CD4-positive, alpha-beta T cell (primary cell): Measurements from ENCODE around the gene HELZ2. TPM values are rescaled to one million over a fixed set of nuclear protein-coding genes. Genes with fewer than 3 reads are reported as not detected.

Source experiments
- ATAC-seq: fragments of 200-7000 bp; cut with Tn5 transposase; one replicate; pipeline ENCODE4 v1.10.0; 2022; ENCODE audit warnings: mild to moderate bottlenecking; ENCODE audit not compliant: poor library complexity
- CTCF ChIA-PET: fragments of 350-600 bp; sonication (Branson Sonifier 250); formaldehyde crosslinking; loops from one replicate; lab custom pipeline; 2021; ENCODE audit warnings: antibody characterized with exemption, inconsistent platforms; lab: Charles Lee
- POLR2A ChIA-PET: fragments of 350-600 bp; sonication (Branson Sonifier 250); formaldehyde crosslinking; loops from one replicate; lab custom pipeline; 2021; ENCODE audit warnings: antibody characterized with exemption, inconsistent platforms; lab: Charles Lee
- DNase-seq, 14 experiments: peaks; one replicate each; pipeline ENCODE4 v3.0.0-alpha.2; 2013 to 2020; ENCODE audit warnings: mixed read lengths in 2 of 14
- H3K27ac ChIP-seq, 2 donors: one replicate each; pipeline versions ENCODE4 v1.5.1 to v1.7.0; 2013; ENCODE audit warnings: low read length in 2 of 2, low read depth in 1 of 2, mild to moderate bottlenecking in 1 of 2
- H3K27me3 ChIP-seq, 2 experiments: 1 replicate in 1 of 2; 2 replicates in 1 of 2; pipeline versions ENCODE4 v1.6.1 to v1.7.0; 2013; ENCODE audit warnings: low read length in 2 of 2, control low read depth in 1 of 2, mild to moderate bottlenecking in 1 of 2, moderate library complexity in 1 of 2; ENCODE audit not compliant: insufficient read depth in 2 of 2, control insufficient read depth in 1 of 2
- H3K36me3 ChIP-seq: one replicate; pipeline ENCODE4 v1.6.1; 2013; ENCODE audit warnings: low read length, control low read depth; ENCODE audit not compliant: insufficient read depth
- H3K4me1 ChIP-seq: one replicate; pipeline ENCODE4 v1.6.1; 2013; ENCODE audit warnings: low read length, control low read depth; ENCODE audit not compliant: insufficient read depth
- H3K4me3 ChIP-seq: one replicate; pipeline ENCODE4 v1.5.1; 2013; ENCODE audit warnings: mild to moderate bottlenecking, low read length, moderate library complexity
- H3K9me3 ChIP-seq, 2 experiments: 1 replicate in 1 of 2; 2 replicates in 1 of 2; pipeline versions ENCODE4 v1.6.1 to v1.7.0; 2013; ENCODE audit warnings: low read length in 2 of 2, mild to moderate bottlenecking in 2 of 2, control low read depth in 1 of 2, moderate library complexity in 1 of 2; ENCODE audit not compliant: control insufficient read depth in 1 of 2, insufficient read depth in 1 of 2
- H3K27ac Mint-ChIP-seq: one replicate; pipeline ENCODE4 v1.8.0; 2020; ENCODE audit warnings: mixed read lengths
- H3K27me3 Mint-ChIP-seq: one replicate; pipeline ENCODE4 v1.8.0; 2021; ENCODE audit warnings: mixed read lengths
- H3K36me3 Mint-ChIP-seq: one replicate; pipeline ENCODE4 v1.8.0; 2021; ENCODE audit warnings: low read depth, mixed read lengths
- H3K4me1 Mint-ChIP-seq: one replicate; pipeline ENCODE4 v1.8.0; 2021; ENCODE audit warnings: low read depth, mixed read lengths
- H3K4me3 Mint-ChIP-seq: one replicate; pipeline ENCODE4 v1.8.0; 2020; ENCODE audit warnings: mild to moderate bottlenecking, mixed read lengths
- H3K9me3 Mint-ChIP-seq: one replicate; pipeline ENCODE4 v1.8.0; 2020; ENCODE audit warnings: mixed read lengths
- CTCF ChIP-seq: fragments of 200-600 bp; IDR thresholded peaks from one replicate; pipeline ENCODE4 v1.8.0; 2022; ENCODE audit warnings: antibody characterized with exemption, mild to moderate bottlenecking
- intact Hi-C, 2 experiments: fragments of 100-400 bp; cut with DNase I in 1 of 2; cut with micrococcal nuclease in 1 of 2; formaldehyde crosslinking; loops; one replicate each; pipeline versions ENCODE4 v1.15.1 to v1.9.0; 2023 to 2025; cut with DNase I, micrococcal nuclease
- total RNA-seq, 174 experiments: library from RNA in 2 of 174; stranded (reverse) in 2 of 174; gene quantifications; one replicate each; pipeline ENCODE4 v1.2.3 and lab custom pipeline; 2021 to 2026

HELZ2 gene
- total RNA-seq, 2 experiments from 2014 or later: 57.7 to 59.6 TPM

GRCh38 chr20:63540417-63541186, 33.4 kb downstream of the HELZ2 start:
- H3K27me3 ChIP-seq: no peaks in the 10 kb centered on the region
- H3K4me3 ChIP-seq: no peak overlapping the region
- Mint-ChIP-seq H3K36me3 (no peaks in the 10 kb centered on the region), H3K4me1 (peaks cover 16% of the 10 kb centered on the region), H3K27me3 (no peaks in the 10 kb centered on the region), H3K4me3 (no peak overlapping the region), H3K9me3 (no peaks in the 10 kb centered on the region), H3K27ac (no peak overlapping the region)
- no peak for TF ChIP-seq CTCF
- intact Hi-C loops: no loop called here
- CTCF ChIA-PET: no interaction called here
- no peak overlapping the region for H3K27ac ChIP-seq
- no peaks in the 10 kb centered on the region for H3K9me3 ChIP-seq
- POLR2A ChIA-PET: interaction anchor here (0.8 kb wide), 1 partner anchor 12 kb away, joined by 3 read pairs; no protein-coding TSS in a partner anchor
- no peaks in the 10 kb centered on the region for H3K36me3 ChIP-seq
- DNase-seq: no peak
- ATAC-seq: no peak
- H3K4me1 ChIP-seq: peaks cover 37% of the 10 kb centered on the region

- H3K27me3 Mint-ChIP-seq: no peaks in the 10 kb centered on the region
- CTCF ChIA-PET: no interaction called here
- H3K4me3 Mint-ChIP-seq: no peak overlapping the region
- no peaks in the 10 kb centered on the region for H3K27me3 ChIP-seq
- H3K4me1 Mint-ChIP-seq: peaks cover 16% of the 10 kb centered on the region
- DNase-seq: no peak
- no peak overlapping the region for H3K27ac ChIP-seq
- no peak for ATAC-seq
- intact Hi-C loops: loop anchor here (2.0 to 5.0 kb wide), 7 partner anchors 39 to 583 kb away; partner anchors contain the start of genes SAMD10 (in 1 of the 2) and TPD52L2 (in 1 of the 2)
- H3K36me3 ChIP-seq: no peaks in the 10 kb centered on the region
- no peaks in the 10 kb centered on the region for H3K36me3 Mint-ChIP-seq
- TF ChIP-seq CTCF: no peak
- no peaks in the 10 kb centered on the region for H3K9me3 ChIP-seq
- H3K27ac Mint-ChIP-seq: no peak overlapping the region
- no peaks in the 10 kb centered on the region for H3K9me3 Mint-ChIP-seq
- POLR2A ChIA-PET: interaction anchor here (3.5 to 3.9 kb wide), 3 partner anchors 18 to 102 kb away, joined by 17 to 71 read pairs (median 33); partner anchors contain the start of genes GMEB2 and PPDPF
- no peak overlapping the region for H3K4me3 ChIP-seq
- H3K4me1 ChIP-seq: peaks cover 37% of the 10 kb centered on the region
Measured at GRCh38 chr20:63539441-63540370, 34.3 kb downstream of the HELZ2 start.

GRCh38 chr20:63539092-63539430, 35.0 kb downstream of the HELZ2 start:
- Histone ChIP-seq H3K4me3 (no peak overlapping the region), H3K27ac (no peak overlapping the region), H3K27me3 (no peaks in the 10 kb centered on the region), H3K9me3 (no peaks in the 10 kb centered on the region), H3K4me1 (peaks cover 37% of the 10 kb centered on the region), H3K36me3 (no peaks in the 10 kb centered on the region)
- ChIA-PET POLR2A (interaction anchor here (1.3 to 3.9 kb wide), 5 partner anchors 17 to 199 kb away, joined by 3 to 71 read pairs (median 17); partner anchors contain the start of genes GMEB2 and PPDPF), CTCF (interaction anchor here (2.2 to 2.9 kb wide), 2 partner anchors 18 to 102 kb away, joined by 13 to 18 read pairs; partner anchors contain the start of gene PPDPF)
- Mint-ChIP-seq H3K9me3 (no peaks in the 10 kb centered on the region), H3K36me3 (no peaks in the 10 kb centered on the region), H3K27me3 (no peaks in the 10 kb centered on the region), H3K4me3 (no peak overlapping the region), H3K4me1 (peaks cover 16% of the 10 kb centered on the region), H3K27ac (no peak overlapping the region)
- ATAC-seq (no peak), DNase-seq (no peak)
- intact Hi-C loops: loop anchor here (2.0 to 5.0 kb wide), 7 partner anchors 40 to 583 kb away; partner anchors contain the start of genes SAMD10 (in 1 of the 2) and TPD52L2 (in 1 of the 2)
- no peak for TF ChIP-seq CTCF
